Stimulated activated CD4-positive, alpha-beta T cell treated with anti-CD3 and anti-CD28 coated beads, Interleukin-12 subunit alpha, Interleukin-12 subunit beta, amount 100 ng/mL, for 4 hours (primary cell): ENCODE data around the gene WDR35.

Experiments used
- DNase-seq: peaks from one replicate; pipeline ENCODE4 v3.0.0-alpha.2; 2020

The WDR35 gene

GRCh38 chr2:19865151-19865550 is 124.8 kb downstream of the WDR35 start:
- DNase-seq: no peak

GRCh38 chr2:19864381-19864780 is 125.5 kb downstream of the WDR35 start:
- no peak for DNase-seq

GRCh38 chr2:19863303-19864041 is 126.4 kb downstream of the WDR35 start:
- peak; percentile 65 for DNase-seq

- DNase-seq: no peak
These were observed 128.1 kb downstream of the WDR35 start for GRCh38 chr2:19861813-19862212.
